Measurements from ENCODE around the gene BIRC7. TPM values are rescaled to one million over a fixed set of nuclear protein-coding genes. Genes with fewer than 3 reads are reported as not detected.

BIRC7 gene
- total RNA-seq, 1 donor = not detected

DNA sequence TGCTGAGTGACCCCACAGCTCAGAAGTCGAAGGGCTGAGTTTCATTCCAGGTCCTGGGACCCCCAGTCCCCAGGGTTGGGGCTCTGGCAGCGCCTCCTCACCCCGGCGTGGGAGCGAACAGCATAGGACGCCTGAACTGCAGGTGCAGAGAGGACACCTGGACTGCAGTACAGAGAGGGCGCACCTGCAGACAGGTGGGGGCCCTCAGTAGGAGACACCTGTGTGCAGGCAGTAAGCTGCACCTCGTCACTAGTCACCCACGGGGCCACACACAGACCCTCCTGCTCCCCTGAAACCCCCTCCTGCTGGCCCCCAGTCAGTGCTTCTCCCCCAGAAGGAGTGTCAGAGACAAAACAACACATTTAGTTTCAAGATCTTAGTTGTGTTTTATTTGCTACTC is 27.1 kb downstream of the BIRC7 start:
- TF ChIP-seq, protein P1, sequence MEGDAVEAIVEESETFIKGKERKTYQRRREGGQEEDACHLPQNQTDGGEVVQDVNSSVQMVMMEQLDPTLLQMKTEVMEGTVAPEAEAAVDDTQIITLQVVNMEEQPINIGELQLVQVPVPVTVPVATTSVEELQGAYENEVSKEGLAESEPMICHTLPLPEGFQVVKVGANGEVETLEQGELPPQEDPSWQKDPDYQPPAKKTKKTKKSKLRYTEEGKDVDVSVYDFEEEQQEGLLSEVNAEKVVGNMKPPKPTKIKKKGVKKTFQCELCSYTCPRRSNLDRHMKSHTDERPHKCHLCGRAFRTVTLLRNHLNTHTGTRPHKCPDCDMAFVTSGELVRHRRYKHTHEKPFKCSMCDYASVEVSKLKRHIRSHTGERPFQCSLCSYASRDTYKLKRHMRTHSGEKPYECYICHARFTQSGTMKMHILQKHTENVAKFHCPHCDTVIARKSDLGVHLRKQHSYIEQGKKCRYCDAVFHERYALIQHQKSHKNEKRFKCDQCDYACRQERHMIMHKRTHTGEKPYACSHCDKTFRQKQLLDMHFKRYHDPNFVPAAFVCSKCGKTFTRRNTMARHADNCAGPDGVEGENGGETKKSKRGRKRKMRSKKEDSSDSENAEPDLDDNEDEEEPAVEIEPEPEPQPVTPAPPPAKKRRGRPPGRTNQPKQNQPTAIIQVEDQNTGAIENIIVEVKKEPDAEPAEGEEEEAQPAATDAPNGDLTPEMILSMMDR (IDR thresholded peaks at IDR 0.05; ENCODE audit: insufficient read depth, low read depth, low read length) = no peak
- no peak overlapping the region for H3K4me3 ChIP-seq (ENCODE audit: low read depth, low read length)
- no peak for DNase-seq (ENCODE audit: low read depth)

- no peak overlapping the region for H3K4me3 ChIP-seq (ENCODE audit: low read depth, low read length)
- no peak for DNase-seq (ENCODE audit: low read depth)
- TF ChIP-seq, protein P1 (IDR thresholded peaks at IDR 0.05; ENCODE audit: insufficient read depth, low read depth, low read length) = no peak
Observed at GRCh38 chr20:63264000-63264399, 28.3 kb downstream of the BIRC7 start.

DNA sequence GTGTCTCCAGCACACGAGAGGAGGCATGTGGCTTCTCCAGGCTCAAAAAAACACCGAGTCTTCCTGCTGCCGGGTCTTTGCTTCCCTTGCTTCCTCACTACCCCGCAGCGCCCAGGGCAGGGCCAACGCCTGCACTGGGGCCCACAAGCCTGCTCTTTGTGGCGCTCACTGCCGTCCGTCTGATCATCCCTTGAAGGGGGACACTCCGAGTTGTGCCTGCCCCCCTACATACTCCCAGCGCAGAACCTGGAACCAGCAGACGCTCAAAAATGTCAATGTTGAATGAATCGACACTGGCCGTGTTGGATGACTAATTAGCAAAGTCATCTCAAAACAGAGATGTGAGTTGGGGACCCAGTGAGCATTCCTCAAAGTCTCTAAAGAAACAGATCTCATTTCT is 28.8 kb downstream of the BIRC7 start:
- H3K4me3 ChIP-seq (ENCODE audit: low read depth, low read length) = no peak overlapping the region
- TF ChIP-seq, protein P1 (IDR thresholded peaks at IDR 0.05; ENCODE audit: insufficient read depth, low read depth, low read length) = no peak
- DNase-seq (ENCODE audit: low read depth) = no peak

DNA sequence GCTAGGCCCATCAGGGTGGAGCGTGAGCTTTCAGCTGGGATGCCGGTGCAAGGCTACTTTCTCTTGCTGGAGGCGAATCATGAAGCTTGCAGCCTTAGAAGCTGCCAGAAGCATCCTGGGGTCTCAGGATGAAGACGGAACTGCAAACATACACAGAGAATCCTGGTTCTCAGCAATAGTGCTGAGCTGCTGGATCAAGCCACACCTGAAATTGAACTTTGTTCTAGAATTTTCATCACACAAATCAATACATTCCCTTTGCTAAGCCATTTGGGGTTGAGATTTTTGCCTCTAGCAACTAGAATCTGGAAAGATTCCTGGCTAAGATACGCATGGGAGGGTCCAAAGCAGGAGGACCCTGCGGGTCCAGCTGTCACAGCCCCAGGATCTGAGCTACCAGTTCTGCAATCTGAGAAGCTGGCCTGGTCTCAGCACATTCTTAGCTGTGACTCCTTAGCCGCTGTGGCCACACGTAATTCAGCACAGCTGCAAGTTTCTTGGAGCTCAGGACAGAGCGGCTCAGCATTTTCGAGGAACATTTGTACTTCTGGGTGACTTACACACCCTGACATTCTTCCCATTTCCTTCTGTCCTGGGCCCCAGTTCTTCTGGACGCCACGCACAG is 30.3 kb downstream of the BIRC7 start:
- TF ChIP-seq, protein P1 (IDR thresholded peaks at IDR 0.05; ENCODE audit: insufficient read depth, low read depth, low read length) = no peak
- DNase-seq (ENCODE audit: low read depth) = no peak
- no peak overlapping the region for H3K4me3 ChIP-seq (ENCODE audit: low read depth, low read length)

DNA sequence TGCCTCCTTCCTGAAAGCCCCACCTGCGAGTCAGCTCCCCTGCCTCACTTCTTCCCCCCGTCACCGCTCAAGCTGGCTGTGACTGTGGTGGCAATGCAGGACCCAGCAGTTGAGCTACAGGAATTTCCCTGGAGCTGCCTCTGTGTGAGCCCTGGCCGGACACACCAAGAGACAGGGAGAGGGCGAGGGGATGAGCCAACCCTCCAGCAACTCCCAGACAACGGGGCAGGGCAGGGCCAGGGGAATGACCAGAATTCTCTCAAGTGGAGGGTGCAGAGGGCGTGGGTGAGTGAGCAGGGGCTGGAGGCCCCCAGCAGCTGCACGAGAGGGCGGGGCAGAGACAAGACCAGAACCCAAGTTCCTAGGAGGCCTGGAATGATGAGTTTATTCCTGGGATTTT is 32.0 kb downstream of the BIRC7 start:
- DNase-seq (ENCODE audit: low read depth) = no peak

GRCh38 chr20:63268256-63268655 is 32.6 kb downstream of the BIRC7 start:
- no peak overlapping the region for H3K4me3 ChIP-seq (ENCODE audit: low read depth, low read length)
- DNase-seq (ENCODE audit: low read depth) = no peak
- TF ChIP-seq, protein P1 (IDR thresholded peaks at IDR 0.05; ENCODE audit: insufficient read depth, low read depth, low read length) = no peak

More for the DNA sequence above, 32.0 kb downstream of the BIRC7 start:
- TF ChIP-seq, protein P1 (IDR thresholded peaks at IDR 0.05; ENCODE audit: insufficient read depth, low read depth, low read length) = no peak
- no peak overlapping the region for H3K4me3 ChIP-seq (ENCODE audit: low read depth, low read length)

All from fibroblast of villous mesenchyme (primary cell).